Naive thymus-derived CD8-positive, alpha-beta T cell (primary cell): ENCODE data around the gene RBFOX2. TPM values are rescaled to one million over a fixed set of nuclear protein-coding genes. Genes with fewer than 3 reads are reported as not detected.

Source experiments
- ATAC-seq, 2 donors: fragments of 150-1000 bp; cut with Tn5 transposase in 1 of 2; sonication (Bioruptor Pico), chemical (Tn5 transposase) in 1 of 2; 1 replicate in 1 of 2; 2 replicates in 1 of 2; pipeline ENCODE4 v1.10.0; 2021; ENCODE audit warnings: mild to moderate bottlenecking in 2 of 2, moderate library complexity in 2 of 2
- POLR2A ChIA-PET: fragments of 350-600 bp; sonication (Branson Sonifier 250); formaldehyde crosslinking; loops from one replicate; lab custom pipeline; 2021; ENCODE audit warnings: antibody characterized with exemption; lab: Charles Lee
- DNase-seq, 10 donors: peaks; one replicate each; pipeline versions ENCODE4 v3.0.0 to v3.0.0-alpha.2; 2020 to 2022
- H3K27ac Mint-ChIP-seq, 10 donors: one replicate each; pipeline ENCODE4 v1.8.0; 2020 to 2022; ENCODE audit warnings: mild to moderate bottlenecking in 10 of 10, mixed read lengths in 10 of 10, moderate library complexity in 4 of 10, inconsistent platforms in 1 of 10
- H3K27me3 Mint-ChIP-seq, 5 donors: one replicate each; pipeline ENCODE4 v1.8.0; 2021 to 2022; ENCODE audit warnings: mixed read lengths in 5 of 5
- H3K36me3 Mint-ChIP-seq, 3 donors: one replicate each; pipeline ENCODE4 v1.8.0; 2020 to 2022; ENCODE audit warnings: mixed read lengths in 3 of 3, mild to moderate bottlenecking in 2 of 3, inconsistent platforms in 1 of 3
- H3K4me1 Mint-ChIP-seq, 4 donors: one replicate each; pipeline ENCODE4 v1.8.0; 2021 to 2022; ENCODE audit warnings: mixed read lengths in 4 of 4
- H3K4me3 Mint-ChIP-seq, 10 donors: one replicate each; pipeline ENCODE4 v1.8.0; 2020 to 2022; ENCODE audit warnings: mild to moderate bottlenecking in 10 of 10, mixed read lengths in 10 of 10, moderate library complexity in 6 of 10, inconsistent platforms in 1 of 10
- H3K9me3 Mint-ChIP-seq, 9 donors: one replicate each; pipeline ENCODE4 v1.8.0; 2020 to 2022; ENCODE audit warnings: mixed read lengths in 9 of 9, mild to moderate bottlenecking in 3 of 9, inconsistent platforms in 1 of 9, moderate library complexity in 1 of 9
- polyA plus RNA-seq, 3 donors: library from polyadenylated mRNA; unstranded; fragments of 300-500 nt; fragmentation: Illumina TruSeq; gene quantifications; one replicate each; pipeline ENCODE4 v1.2.3, GENCODE V29; 2021
- total RNA-seq, 8 experiments: library from RNA in 2 of 8; stranded (reverse) in 2 of 8; gene quantifications; one replicate each; pipeline ENCODE4 v1.2.3 and lab custom pipeline; 2021 to 2026

Gene RBFOX2
- total and polyA plus RNA-seq, 5 experiments from 2014 or later = 0.15 to 1.7 (median 0.84) TPM; not detected in 1

DNA sequence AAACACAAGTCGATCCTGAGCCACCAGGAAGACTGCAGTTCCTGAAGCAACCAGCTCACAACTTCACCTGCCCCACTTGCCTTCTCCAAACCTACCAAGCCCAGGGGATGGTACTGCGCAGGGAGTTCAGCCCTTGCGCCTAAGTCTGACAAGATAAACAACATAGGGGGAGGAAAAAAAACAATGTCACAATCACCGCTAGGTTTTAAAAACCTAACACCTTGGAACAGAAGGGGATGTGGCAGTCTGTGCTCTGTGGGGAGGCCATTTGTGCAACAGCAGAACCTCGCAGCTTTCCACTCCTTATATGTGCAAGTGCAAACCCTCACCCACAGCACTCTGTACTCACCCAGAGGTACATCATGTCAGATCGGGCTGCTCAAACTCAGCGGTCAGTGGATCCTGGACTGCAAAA, 134.2 kb downstream of the RBFOX2 start:
- peak overlapping the region in 1 of 10 donors; percentile 15 for H3K27ac Mint-ChIP-seq
- POLR2A ChIA-PET = no interaction called here
- H3K27me3 Mint-ChIP-seq = peaks cover 5 to 20% (median 11%) of the 10 kb centered on the region in 5 donors
- H3K9me3 Mint-ChIP-seq = no peaks in the 10 kb centered on the region
- H3K36me3 Mint-ChIP-seq = no peaks in the 10 kb centered on the region
- peak overlapping the region in 1 of 10 donors; percentile 20 for H3K4me3 Mint-ChIP-seq
- ATAC-seq = no peak
- H3K4me1 Mint-ChIP-seq = peaks cover 0 to 6% (median 0%) of the 10 kb centered on the region in 4 donors
- no peak for DNase-seq

DNA sequence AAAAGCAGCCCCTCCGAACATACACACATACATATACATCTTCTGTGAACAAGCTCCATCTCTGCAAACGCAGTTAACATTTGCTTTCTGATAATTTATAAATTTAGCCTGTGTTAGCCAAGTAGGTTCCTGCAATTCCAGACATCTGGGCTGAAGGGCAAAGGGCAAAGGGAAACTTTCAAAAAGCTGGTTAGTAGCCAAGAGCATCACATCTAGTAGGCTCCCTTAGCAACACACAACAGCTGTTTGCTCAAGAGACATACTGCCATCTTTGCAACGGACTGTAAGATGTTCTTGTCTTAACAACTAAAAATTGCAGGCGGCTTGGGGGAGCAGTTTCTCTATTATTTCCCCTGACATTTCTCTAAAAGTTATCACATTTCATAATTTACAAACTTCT, 134.9 kb downstream of the RBFOX2 start:
- H3K9me3 Mint-ChIP-seq = no peaks in the 10 kb centered on the region

DNA sequence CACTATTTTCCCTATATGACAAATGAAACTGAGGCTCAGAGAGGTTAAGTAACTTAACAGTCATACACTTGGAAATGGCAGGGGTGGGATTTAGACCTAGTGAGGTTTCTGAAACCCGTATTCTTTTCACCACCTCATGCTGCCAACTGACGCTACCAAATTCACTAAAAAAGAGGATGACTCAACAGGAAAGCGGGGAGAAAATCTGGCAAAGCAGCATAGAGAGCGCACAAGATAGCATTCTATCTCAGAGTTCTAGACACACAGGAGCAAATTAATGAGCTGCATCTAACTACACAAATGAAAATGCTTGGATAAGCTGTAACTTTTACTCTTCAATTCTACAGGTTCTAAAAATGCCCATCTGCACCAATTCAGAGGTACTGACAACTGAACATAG, 136.4 kb downstream of the RBFOX2 start:
- H3K4me1 Mint-ChIP-seq = peaks cover 0 to 6% (median 0%) of the 10 kb centered on the region in 4 donors
- H3K9me3 Mint-ChIP-seq = no peaks in the 10 kb centered on the region
- ATAC-seq (no peak), DNase-seq (no peak)
- H3K4me3 Mint-ChIP-seq = no peak overlapping the region
- POLR2A ChIA-PET = no interaction called here
- no peaks in the 10 kb centered on the region for H3K36me3 Mint-ChIP-seq
- peaks cover 5 to 20% (median 11%) of the 10 kb centered on the region in 5 donors for H3K27me3 Mint-ChIP-seq
- H3K27ac Mint-ChIP-seq = no peak overlapping the region

More for the DNA sequence above, 134.9 kb downstream of the RBFOX2 start:
- Mint-ChIP-seq H3K27ac (no peak overlapping the region), H3K27me3 (peaks cover 5 to 20% (median 11%) of the 10 kb centered on the region in 5 donors), H3K4me3 (no peak overlapping the region), H3K4me1 (peaks cover 0 to 6% (median 0%) of the 10 kb centered on the region in 4 donors), H3K36me3 (no peaks in the 10 kb centered on the region)
- no peak for DNase-seq
- POLR2A ChIA-PET = no interaction called here
- no peak for ATAC-seq

DNA sequence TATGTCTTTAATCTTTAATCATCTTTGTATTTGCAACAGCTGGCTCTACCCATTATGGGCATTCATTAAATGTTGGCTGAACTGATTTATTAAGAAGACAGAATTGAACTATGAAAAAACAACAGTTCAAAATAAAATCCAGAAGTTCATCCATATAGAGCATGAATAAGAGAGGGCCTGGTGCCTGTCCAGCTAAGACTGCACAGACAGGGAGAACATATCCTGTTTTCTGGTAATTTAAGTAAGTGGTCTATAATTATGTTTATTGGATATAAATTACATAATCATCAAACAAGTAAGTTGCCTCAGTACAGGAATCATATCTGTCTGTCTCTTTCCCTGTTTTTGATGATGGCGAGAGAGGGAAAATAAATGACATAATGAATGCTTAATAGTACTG, 137.2 kb downstream of the RBFOX2 start:
- no peaks in the 10 kb centered on the region for H3K36me3 Mint-ChIP-seq
- DNase-seq (no peak), ATAC-seq (no peak)
- no peaks in the 10 kb centered on the region for H3K9me3 Mint-ChIP-seq
- H3K4me1 Mint-ChIP-seq = peaks cover 0 to 6% (median 0%) of the 10 kb centered on the region in 4 donors
- POLR2A ChIA-PET = no interaction called here
- no peak overlapping the region for H3K27ac Mint-ChIP-seq
- H3K27me3 Mint-ChIP-seq = peaks cover 5 to 18% (median 11%) of the 10 kb centered on the region in 5 donors
- H3K4me3 Mint-ChIP-seq = no peak overlapping the region

DNA sequence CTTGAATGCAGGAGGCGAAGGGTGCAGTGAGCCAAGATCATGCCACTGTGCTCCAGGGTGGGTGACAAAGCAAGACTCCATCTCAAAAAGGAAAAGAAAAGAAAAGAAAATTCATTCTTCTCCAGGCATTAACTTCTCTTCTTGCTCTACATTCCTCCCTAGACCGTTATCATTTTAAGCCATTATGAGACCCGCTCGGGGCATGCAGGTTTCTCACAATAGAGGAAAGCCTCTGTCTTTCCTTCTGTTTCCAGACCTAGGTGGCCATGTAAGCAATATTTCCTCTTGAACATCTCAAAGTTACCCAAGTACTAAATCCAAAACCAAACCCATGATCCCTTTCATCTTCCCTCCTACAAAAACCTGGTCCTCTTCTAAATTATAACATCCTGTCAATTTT, 139.6 kb downstream of the RBFOX2 start:
- Mint-ChIP-seq H3K9me3 (no peaks in the 10 kb centered on the region), H3K27ac (no peak overlapping the region), H3K4me3 (no peak overlapping the region), H3K36me3 (no peaks in the 10 kb centered on the region), H3K4me1 (peaks cover 0 to 5% (median 3%) of the 10 kb centered on the region in 4 donors), H3K27me3 (peaks cover 5 to 9% (median 8%) of the 10 kb centered on the region in 5 donors)
- POLR2A ChIA-PET = no interaction called here
- DNase-seq (no peak), ATAC-seq (no peak)

DNA sequence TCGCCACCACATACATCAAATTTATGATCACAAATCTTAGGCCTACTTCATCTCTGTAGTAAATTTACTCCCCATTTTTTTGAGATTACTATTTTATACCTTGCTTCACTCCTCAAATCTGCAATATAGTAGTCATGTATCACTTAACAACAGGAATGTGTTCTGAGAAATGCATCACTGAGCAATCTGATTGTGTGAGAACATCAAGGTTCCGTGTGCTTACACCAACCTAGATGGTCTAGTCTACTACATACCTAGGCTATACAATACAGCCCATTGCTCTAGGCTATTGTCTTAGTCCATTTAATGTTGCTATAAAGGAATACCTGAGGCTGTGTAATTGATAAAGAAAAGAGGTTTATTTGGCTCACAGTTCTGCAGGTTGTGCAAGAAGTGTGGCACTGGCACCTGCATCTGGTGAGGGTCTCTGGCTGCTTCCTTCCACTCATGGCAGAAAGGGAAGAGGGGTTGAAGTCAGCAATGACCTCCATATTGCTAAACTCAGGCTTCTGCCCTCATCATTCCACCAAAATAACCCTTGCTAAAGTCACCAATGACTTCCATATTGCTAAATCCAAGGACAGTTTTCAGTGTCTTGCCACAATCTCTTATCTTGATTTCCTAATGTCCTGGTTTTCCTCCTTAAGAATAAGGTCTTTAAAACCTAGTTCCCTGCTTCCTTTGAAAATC, 140.3 kb downstream of the RBFOX2 start:
- Mint-ChIP-seq H3K27me3 (peaks cover 4 to 9% (median 7%) of the 10 kb centered on the region in 5 donors), H3K36me3 (no peaks in the 10 kb centered on the region), H3K4me1 (peaks cover 7 to 11% (median 7%) of the 10 kb centered on the region in 4 donors), H3K4me3 (no peak overlapping the region), H3K9me3 (no peaks in the 10 kb centered on the region), H3K27ac (no peak overlapping the region)
- POLR2A ChIA-PET = no interaction called here
- ATAC-seq (no peak), DNase-seq (no peak)

DNA sequence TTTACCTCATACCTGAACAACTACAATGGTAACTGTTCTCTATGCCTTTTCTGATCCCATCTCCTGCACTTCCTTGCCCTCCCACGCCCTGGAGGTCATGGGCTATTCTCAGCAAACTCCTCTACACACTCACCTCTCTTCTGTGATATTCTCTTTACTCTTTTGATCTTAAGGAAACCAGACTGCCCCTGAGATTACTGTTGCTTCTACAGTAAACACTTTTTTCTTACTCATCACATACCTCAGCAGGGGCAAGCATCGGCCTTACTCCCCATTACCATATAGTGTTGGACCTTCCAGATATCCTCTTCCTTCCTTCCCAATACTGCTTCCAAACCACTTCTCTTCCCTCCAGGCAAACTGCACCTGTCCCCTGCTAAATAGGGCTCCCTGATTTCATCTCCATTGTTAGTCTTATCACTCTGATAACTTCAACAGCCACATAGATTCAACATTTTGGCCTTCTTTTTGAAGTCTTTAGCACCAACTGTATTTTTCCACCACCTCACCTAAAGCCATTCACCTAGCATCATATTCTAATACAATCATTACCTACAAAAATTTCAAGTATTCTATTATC, 141.2 kb downstream of the RBFOX2 start:
- Mint-ChIP-seq H3K4me3 (no peak overlapping the region), H3K9me3 (no peaks in the 10 kb centered on the region), H3K36me3 (no peaks in the 10 kb centered on the region), H3K4me1 (peaks cover 13 to 21% (median 17%) of the 10 kb centered on the region in 4 donors), H3K27ac (no peak overlapping the region), H3K27me3 (peaks cover 1 to 7% (median 3%) of the 10 kb centered on the region in 5 donors)
- no peak for DNase-seq
- no peak for ATAC-seq
- POLR2A ChIA-PET = no interaction called here

DNA sequence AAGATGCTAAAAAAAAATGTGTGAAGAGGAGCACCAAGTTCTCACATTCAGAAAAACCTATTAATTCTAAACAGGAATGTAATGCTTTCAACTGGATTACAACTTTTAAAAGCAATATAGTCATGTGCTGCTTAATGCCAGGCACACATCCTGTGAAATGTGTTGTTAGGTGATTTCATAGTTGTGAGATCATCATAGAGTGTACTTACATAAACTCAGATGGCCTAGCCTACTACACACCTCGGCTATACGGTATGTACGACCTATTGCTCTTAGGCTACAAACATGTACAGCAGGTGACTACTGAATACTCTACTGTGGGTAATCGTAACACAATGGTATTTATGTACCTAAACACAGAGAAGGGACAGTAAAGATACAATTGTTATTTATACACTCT, 142.3 kb downstream of the RBFOX2 start:
- no peak overlapping the region for H3K4me3 Mint-ChIP-seq
- ATAC-seq (no peak), DNase-seq (no peak)
- H3K4me1 Mint-ChIP-seq = peaks cover 16 to 25% (median 21%) of the 10 kb centered on the region in 4 donors
- H3K27ac Mint-ChIP-seq = no peak overlapping the region
- POLR2A ChIA-PET = no interaction called here
- no peaks in the 10 kb centered on the region for H3K9me3 Mint-ChIP-seq
- no peaks in the 10 kb centered on the region for H3K36me3 Mint-ChIP-seq
- H3K27me3 Mint-ChIP-seq = peaks cover 0 to 2% (median 0%) of the 10 kb centered on the region in 5 donors

DNA sequence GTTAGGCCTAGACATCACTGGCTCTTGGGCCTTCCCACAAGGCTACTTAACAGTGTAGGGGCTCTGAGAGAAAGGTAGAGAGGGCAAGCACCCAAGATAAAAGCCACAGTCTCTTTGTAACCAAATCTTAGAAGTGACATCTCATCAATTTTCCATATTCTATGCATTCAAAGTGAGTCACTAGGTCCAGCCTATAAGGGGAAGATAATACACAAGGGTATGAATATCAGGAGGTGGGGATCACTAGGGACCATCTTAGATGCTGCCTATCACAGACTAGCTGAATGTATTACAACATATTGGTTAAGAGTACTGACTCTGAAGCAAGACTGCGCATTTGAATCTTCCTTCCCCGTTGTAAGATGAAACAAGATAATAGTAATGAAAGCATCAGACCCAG, 144.1 kb downstream of the RBFOX2 start:
- DNase-seq (no peak), ATAC-seq (no peak)
- H3K4me3 Mint-ChIP-seq = no peak overlapping the region
- no peaks in the 10 kb centered on the region for H3K9me3 Mint-ChIP-seq
- H3K27me3 Mint-ChIP-seq = no peaks in the 10 kb centered on the region
- peaks cover 16 to 25% (median 21%) of the 10 kb centered on the region in 4 donors for H3K4me1 Mint-ChIP-seq
- H3K27ac Mint-ChIP-seq = peak overlapping the region in 3 of 10 donors; percentile 39 to 43 (median 43)
- H3K36me3 Mint-ChIP-seq = no peaks in the 10 kb centered on the region
- POLR2A ChIA-PET = interaction anchor here (1.0 kb wide), 1 partner anchor 20 kb away, joined by 4 read pairs; no protein-coding TSS in a partner anchor

DNA sequence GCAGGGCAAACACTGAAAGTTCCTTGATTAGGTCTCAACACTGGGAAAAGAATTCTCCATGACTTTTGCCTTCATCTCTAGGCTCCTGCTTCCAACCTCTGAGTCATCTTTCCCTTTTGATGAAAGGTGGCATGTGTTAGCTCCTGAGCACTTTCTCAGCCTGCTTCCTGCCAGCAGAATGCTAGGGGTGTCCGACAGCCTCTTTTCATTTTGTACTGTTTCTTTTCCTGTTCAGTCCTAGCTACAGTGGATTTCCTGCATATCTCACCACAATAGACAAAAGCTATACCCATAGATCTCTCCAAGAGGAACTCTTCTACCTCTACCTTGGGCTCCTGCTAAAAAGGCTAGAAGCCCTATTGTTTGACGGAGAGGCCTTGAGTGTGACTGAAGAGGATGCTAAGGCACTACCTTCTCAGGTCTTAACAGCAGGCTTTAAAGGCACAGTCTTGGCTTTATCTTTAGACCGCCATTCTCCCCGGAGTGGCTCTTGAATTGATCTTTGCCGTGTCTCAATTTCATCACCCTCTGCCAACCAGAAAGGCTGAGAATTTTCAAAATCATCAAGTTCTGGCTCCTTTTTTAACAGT, 145.5 kb downstream of the RBFOX2 start:
- Mint-ChIP-seq H3K36me3 (no peaks in the 10 kb centered on the region), H3K4me3 (peak overlapping the region in 8 of 10 donors; percentile 11 to 62 (median 26)), H3K4me1 (peaks cover 16 to 25% (median 21%) of the 10 kb centered on the region in 4 donors), H3K27ac (peak overlapping the region; percentile 17 to 84 (median 64)), H3K27me3 (no peaks in the 10 kb centered on the region), H3K9me3 (no peaks in the 10 kb centered on the region)
- POLR2A ChIA-PET = no interaction called here
- peak; percentile 56 to 76 for ATAC-seq
- DNase-seq = peak in 2 of 10 donors; percentile 20 to 22

DNA sequence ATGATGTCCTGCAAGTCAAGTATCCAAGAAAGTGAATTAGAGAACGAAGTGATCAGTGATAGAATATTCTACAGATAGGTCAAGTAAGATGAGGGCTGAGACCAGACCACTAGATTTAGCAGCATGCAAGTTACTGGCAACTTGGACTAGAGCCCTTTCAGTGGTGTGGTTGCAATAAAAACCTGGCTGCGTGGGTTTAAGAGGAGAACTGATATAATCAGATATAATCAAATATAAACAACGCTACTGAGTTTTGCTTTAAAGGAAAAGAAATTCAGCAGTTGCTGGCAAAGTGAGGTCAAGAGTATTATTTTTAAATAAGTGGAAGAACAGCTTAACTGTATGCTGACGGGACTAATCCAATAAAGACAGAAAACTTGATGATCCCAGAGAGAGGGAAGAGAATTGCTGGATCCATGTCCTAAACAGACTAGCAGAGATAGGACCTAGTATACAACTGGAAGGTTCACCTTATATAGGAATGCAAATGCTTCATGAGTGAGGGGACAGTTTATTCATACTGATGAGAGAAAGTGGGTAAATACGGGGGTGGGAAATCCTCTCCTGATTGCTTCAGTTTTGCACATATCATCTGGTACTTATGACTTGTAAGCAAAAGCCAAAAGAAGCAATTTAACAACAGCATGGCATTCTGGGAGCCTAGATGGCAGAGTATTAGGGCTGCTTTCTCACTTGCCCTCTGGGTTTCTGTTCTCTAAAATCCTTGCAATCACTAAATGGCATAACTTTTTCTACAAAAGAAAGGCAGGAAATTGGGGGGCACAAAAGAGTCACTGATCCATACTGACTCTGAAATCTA, 146.2 kb downstream of the RBFOX2 start:
- H3K27ac Mint-ChIP-seq = peak overlapping the region in 8 of 10 donors; percentile 30 to 87 (median 65)
- H3K27me3 Mint-ChIP-seq = no peaks in the 10 kb centered on the region
- no peaks in the 10 kb centered on the region for H3K9me3 Mint-ChIP-seq
- no peaks in the 10 kb centered on the region for H3K36me3 Mint-ChIP-seq
- DNase-seq (no peak), ATAC-seq (peak in 1 of 2 donors; percentile 25)
- POLR2A ChIA-PET = no interaction called here
- peaks cover 16 to 25% (median 21%) of the 10 kb centered on the region in 4 donors for H3K4me1 Mint-ChIP-seq
- H3K4me3 Mint-ChIP-seq = peak overlapping the region in 4 of 10 donors; percentile 11 to 38 (median 26)

DNA sequence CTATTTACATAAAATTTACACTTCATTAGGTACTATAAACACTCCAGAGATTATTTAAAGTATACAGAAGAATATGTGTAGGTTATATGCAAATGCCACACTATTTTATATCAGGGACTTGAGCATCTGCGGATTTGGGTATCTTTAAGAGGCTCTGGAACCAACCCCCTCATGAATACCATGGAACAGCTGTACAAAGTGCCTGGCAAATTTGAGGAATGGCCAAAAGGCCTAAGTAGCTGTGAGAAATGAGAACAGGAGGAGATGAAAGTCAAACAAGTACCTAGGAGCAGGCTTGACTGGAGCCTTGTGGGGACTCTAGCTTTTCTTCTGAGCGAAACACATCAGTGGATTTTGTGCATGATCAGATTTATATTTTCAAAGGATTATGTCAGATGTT, 149.3 kb downstream of the RBFOX2 start:
- H3K27ac Mint-ChIP-seq = no peak overlapping the region
- H3K4me1 Mint-ChIP-seq = peaks cover 15 to 23% (median 21%) of the 10 kb centered on the region in 4 donors
- H3K4me3 Mint-ChIP-seq = no peak overlapping the region
- DNase-seq = no peak
- H3K9me3 Mint-ChIP-seq = peaks cover 0 to 7% (median under 1%) of the 10 kb centered on the region in 9 donors
- no peaks in the 10 kb centered on the region for H3K27me3 Mint-ChIP-seq
- ATAC-seq = no peak
- POLR2A ChIA-PET = no interaction called here
- H3K36me3 Mint-ChIP-seq = no peaks in the 10 kb centered on the region
